Panc1 (cell line): ENCODE measurements around the gene SLC12A8.

Experiments
- CTCF ChIP-seq: fragments of 450-650 bp; IDR thresholded peaks from 2 replicates; pipeline ENCODE4 v1.5.1; 2017; ENCODE audit warnings: mild to moderate bottlenecking
- POLR2AphosphoS5 ChIP-seq: IDR thresholded peaks from 2 replicates; pipeline ENCODE4 v1.6.1; 2012; ENCODE audit warnings: mild to moderate bottlenecking, low read depth, low read length, moderate library complexity
- REST ChIP-seq, 2 experiments: IDR thresholded peaks; 2 replicates each; pipeline ENCODE4 v1.6.1; 2011 to 2012; ENCODE audit warnings: low read depth in 2 of 2, control low read depth in 1 of 2, low read length in 1 of 2, mild to moderate bottlenecking in 1 of 2, moderate library complexity in 1 of 2; ENCODE audit not compliant: insufficient read depth in 1 of 2
- SIN3A ChIP-seq: IDR thresholded peaks from 2 replicates; pipeline ENCODE4 v1.6.1; 2012; ENCODE audit warnings: low read depth, mild to moderate bottlenecking, low read length, moderate library complexity, borderline replicate concordance; ENCODE audit not compliant: insufficient read depth
- TCF7L2 ChIP-seq: IDR thresholded peaks from 2 replicates; pipeline ENCODE4 v1.6.1; 2011; ENCODE audit warnings: mild to moderate bottlenecking, low read depth, low read length, inconsistent platforms

- TF ChIP-seq POLR2AphosphoS5 = no peak
- TF ChIP-seq CTCF = no peak
- no peak for TF ChIP-seq REST (IDR thresholded peaks at IDR 0.05; ENCODE audit: insufficient read depth in 1 of 2, low read depth in 2 of 2, low read length in 1 of 2)
- no peak for TF ChIP-seq TCF7L2
- no peak for TF ChIP-seq SIN3A
These were observed 37.1 kb downstream of the SLC12A8 start for GRCh38 chr3:125175295-125176078.
